SU-DHL-6 (cell line): ENCODE results near the gene LOXL1.

Source experiments
- H2AFZ ChIP-seq: fragments of 200-600 bp; sonication (generic); 2 replicates; pipeline ENCODE4 v1.6.1; 2014; ENCODE audit warnings: low read depth, mild to moderate bottlenecking, moderate library complexity, mixed read lengths, antibody characterized with exemption, low read length; ENCODE audit not compliant: severe bottlenecking
- H3F3A ChIP-seq: fragments of 200-600 bp; shearing (Covaris generic); 2 replicates; pipeline ENCODE4 v1.6.0; 2016; ENCODE audit warnings: antibody characterized with exemption, mild to moderate bottlenecking; ENCODE audit not compliant: insufficient read depth
- H3K27ac ChIP-seq: fragments of 200-600 bp; sonication (generic); 2 replicates; pipeline ENCODE4 v1.5.1; 2016; ENCODE audit warnings: low read depth, mild to moderate bottlenecking, low read length, moderate library complexity, mixed read lengths
- H3K27me3 ChIP-seq: fragments of 200-600 bp; sonication (generic), shearing (Covaris generic); 2 replicates; pipeline ENCODE4 v1.6.0; 2014; ENCODE audit warnings: mild to moderate bottlenecking, low read length
- H3K36me3 ChIP-seq: fragments of 200-600 bp; sonication (generic); 2 replicates; pipeline ENCODE4 v1.6.1; 2014; ENCODE audit warnings: mild to moderate bottlenecking, low read length, mixed read lengths
- H3K4me2 ChIP-seq: fragments of 300-600, 200-600 bp; shearing (Covaris generic), sonication (generic); 2 replicates; pipeline ENCODE4 v1.6.0; 2014; ENCODE audit warnings: low read length, low read depth, mild to moderate bottlenecking; ENCODE audit not compliant: poor library complexity, severe bottlenecking
- H3K4me3 ChIP-seq: fragments of 200-600 bp; sonication (generic); 2 replicates; pipeline ENCODE4 v1.5.1; 2014; ENCODE audit warnings: antibody characterized with exemption, low read length, mild to moderate bottlenecking, mixed read lengths; ENCODE audit not compliant: insufficient read depth, poor library complexity, severe bottlenecking
- H3K79me2 ChIP-seq: fragments of 200-600 bp; sonication (generic); 2 replicates; pipeline ENCODE4 v1.6.1; 2014; ENCODE audit warnings: mild to moderate bottlenecking, low read length, moderate library complexity; ENCODE audit not compliant: insufficient read depth
- H3K9ac ChIP-seq: fragments of 200-600 bp; sonication (generic); 2 replicates; pipeline ENCODE4 v1.7.0; 2014; ENCODE audit warnings: mild to moderate bottlenecking, low read length
- H3K9me2 ChIP-seq: fragments of 200-600 bp; sonication (generic); replicated peaks from 2 replicates; pipeline ENCODE4 v1.6.1; 2014; ENCODE audit warnings: low read length; ENCODE audit not compliant: insufficient read depth
- H3K9me3 ChIP-seq: fragments of 200-600 bp; sonication (generic); 2 replicates; pipeline ENCODE4 v1.6.1; 2014; ENCODE audit warnings: low read length, mixed read lengths; ENCODE audit not compliant: insufficient read depth
- H4K20me1 ChIP-seq: fragments of 200-600 bp; sonication (generic); 2 replicates; pipeline ENCODE4 v1.6.1; 2014; ENCODE audit warnings: low read depth, mild to moderate bottlenecking, antibody characterized with exemption, low read length, moderate library complexity, mixed read lengths
- CTCF ChIP-seq: fragments of 200-600 bp; sonication (generic); IDR thresholded peaks from one replicate; pipeline ENCODE4 v1.5.1; 2017; ENCODE audit warnings: antibody characterized with exemption, mild to moderate bottlenecking, low read length, moderate library complexity; ENCODE audit not compliant: insufficient read depth, poor library complexity, severe bottlenecking
- EZH2phosphoT487 ChIP-seq: fragments of 200-600 bp; sonication (generic), shearing (Covaris generic); conservative IDR thresholded peaks from 2 replicates; pipeline ENCODE4 v1.6.1; 2018; ENCODE audit warnings: mild to moderate bottlenecking, antibody characterized with exemption, low read length, moderate library complexity, mixed read lengths

Gene LOXL1

GRCh38 chr15:73934281-73934680, 8.0 kb downstream of the LOXL1 start:
- H3K9me2 ChIP-seq, result no peaks in the 10 kb centered on the region
- no peak overlapping the region for H3K9ac ChIP-seq
- H3K36me3 ChIP-seq, result no peaks in the 10 kb centered on the region
- H3F3A ChIP-seq, result no peaks in the 10 kb centered on the region
- H3K9me3 ChIP-seq, result no peaks in the 10 kb centered on the region
- no peak overlapping the region for H3K27ac ChIP-seq
- no peak for TF ChIP-seq CTCF
- TF ChIP-seq EZH2phosphoT487, result no peak
- H2AFZ ChIP-seq, result no peak overlapping the region
- H4K20me1 ChIP-seq, result no peaks in the 10 kb centered on the region
- no peaks in the 10 kb centered on the region; the same call in 1 of the 2 replicates for H3K27me3 ChIP-seq
- H3K4me2 ChIP-seq, result no peak overlapping the region
- no peak overlapping the region for H3K4me3 ChIP-seq
- H3K79me2 ChIP-seq, result no peaks in the 10 kb centered on the region

DNA sequence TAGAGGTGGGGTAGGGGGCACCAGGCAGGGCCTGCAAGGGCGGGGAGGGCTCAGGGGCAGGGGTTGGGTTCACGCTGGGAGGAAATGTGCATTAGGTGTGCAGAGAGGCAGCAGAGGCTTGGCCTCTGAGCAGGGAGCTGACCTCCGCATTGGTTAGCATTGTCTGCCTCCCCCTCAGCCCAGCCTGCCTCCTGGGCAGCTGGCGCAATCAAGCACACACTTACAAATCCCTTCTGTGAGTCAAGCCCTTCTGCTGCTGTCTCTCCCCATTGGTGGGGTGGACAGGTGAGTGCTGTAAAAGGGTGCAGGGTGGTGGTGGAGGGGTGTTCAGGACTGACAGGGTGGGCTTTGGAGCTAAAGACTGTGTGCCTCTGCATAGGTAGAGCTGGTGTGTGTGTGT, 9.3 kb downstream of the LOXL1 start:
- H3K4me2 ChIP-seq, result no peak overlapping the region
- H2AFZ ChIP-seq, result no peak overlapping the region
- no peak overlapping the region for H3K9ac ChIP-seq
- no peaks in the 10 kb centered on the region for H3K9me3 ChIP-seq
- H3K27ac ChIP-seq, result no peak overlapping the region
- no peaks in the 10 kb centered on the region for H4K20me1 ChIP-seq
- no peaks in the 10 kb centered on the region for H3K36me3 ChIP-seq
- H3K4me3 ChIP-seq, result no peak overlapping the region
- H3K79me2 ChIP-seq, result no peaks in the 10 kb centered on the region
- no peak for TF ChIP-seq EZH2phosphoT487
- no peak for TF ChIP-seq CTCF
- no peaks in the 10 kb centered on the region for H3K9me2 ChIP-seq
- H3F3A ChIP-seq, result no peaks in the 10 kb centered on the region
- no peaks in the 10 kb centered on the region; the same call in 1 of the 2 replicates for H3K27me3 ChIP-seq

DNA sequence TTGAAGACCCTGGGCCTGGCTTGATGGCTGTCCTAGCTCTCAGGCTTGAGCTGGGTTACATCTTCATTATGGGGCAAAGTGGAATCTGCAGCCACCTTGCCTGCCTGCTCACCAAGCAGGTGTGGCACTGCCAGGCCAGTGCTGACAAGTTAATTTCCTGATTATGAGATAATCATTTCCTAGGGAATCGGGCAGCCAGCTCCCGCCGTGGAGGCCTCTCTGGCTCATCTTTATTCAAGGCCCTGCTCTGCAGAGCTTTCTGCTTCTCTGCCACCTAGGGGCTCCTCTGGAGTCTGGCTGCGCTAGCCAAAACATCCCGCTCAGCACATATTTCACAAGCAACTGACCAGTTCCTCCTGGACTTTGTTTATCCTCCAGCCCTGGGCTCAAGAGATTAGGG, 9.9 kb downstream of the LOXL1 start:
- Histone ChIP-seq H3K36me3 (no peaks in the 10 kb centered on the region), H3F3A (no peaks in the 10 kb centered on the region), H3K27ac (no peak overlapping the region), H4K20me1 (no peaks in the 10 kb centered on the region), H3K4me2 (no peak overlapping the region), H2AFZ (no peak overlapping the region), H3K4me3 (no peak overlapping the region), H3K79me2 (no peaks in the 10 kb centered on the region), H3K9me3 (no peaks in the 10 kb centered on the region), H3K9me2 (no peaks in the 10 kb centered on the region), H3K27me3 (no peaks in the 10 kb centered on the region; the same call in 1 of the 2 replicates), H3K9ac (no peak overlapping the region)
- TF ChIP-seq EZH2phosphoT487, result no peak
- no peak for TF ChIP-seq CTCF
